ENCODE data around the gene USHBP1. TPM values are rescaled to one million over a fixed set of nuclear protein-coding genes. Genes with fewer than 3 reads are reported as not detected.

The USHBP1 gene
- total and polyA plus RNA-seq, 2 of the 13 experiments (the other 11 are each of a cell fraction or from before 2014, with no cell fraction given), result 0.15 to 1.5 TPM

GRCh38 chr19:17282488-17283125, 18.1 kb upstream of the USHBP1 start (continued):
- TF ChIP-seq FOXA1 (IDR thresholded peaks at IDR 0.05), result no peak
- no peak for TF ChIP-seq FOXA1 (CRISPR knock-in tag; IDR thresholded peaks at IDR 0.05)
- TF ChIP-seq KDM1A (CRISPR knock-in tag; IDR thresholded peaks at IDR 0.05), result no peak
- no peak for TF ChIP-seq RELA (CRISPR knock-in tag; IDR thresholded peaks at IDR 0.05)
- no peak for TF ChIP-seq SP5 (CRISPR knock-in tag; IDR thresholded peaks at IDR 0.05; ENCODE audit: borderline replicate concordance, low read depth)
- TF ChIP-seq SKI (IDR thresholded peaks at IDR 0.05; ENCODE audit: partially characterized antibody), result no peak
- TF ChIP-seq KLF6 (CRISPR knock-in tag; IDR thresholded peaks at IDR 0.05), result 0 out of 2 replicates have a peak, but pooled peaks have one; percentile 27
- TF ChIP-seq ISL2 (CRISPR knock-in tag; IDR thresholded peaks at IDR 0.05), result 0 out of 2 replicates have a peak, but pooled peaks have one; percentile 36
- TF ChIP-seq MYPOP (CRISPR knock-in tag; IDR thresholded peaks at IDR 0.05), result peak; percentile 80; the same call in 1 of the 2 replicates
- peak; percentile 30; the same call in 1 of the 2 replicates for TF ChIP-seq ZNF777 (CRISPR knock-in tag; IDR thresholded peaks at IDR 0.05)
- no peak for TF ChIP-seq ZNF329 (CRISPR knock-in tag; IDR thresholded peaks at IDR 0.05; ENCODE audit: low read depth)
- TF ChIP-seq ZNF512B (CRISPR knock-in tag; IDR thresholded peaks at IDR 0.05; ENCODE audit: borderline replicate concordance), result 0 out of 2 replicates have a peak, but pooled peaks have one; percentile 57
- peak; percentile 55; the same call in 1 of the 2 replicates for TF ChIP-seq NR0B2 (CRISPR knock-in tag; IDR thresholded peaks at IDR 0.05)
- TF ChIP-seq MAX (IDR thresholded peaks at IDR 0.05), result peak; percentile 82
- TF ChIP-seq GFI1 (CRISPR knock-in tag; IDR thresholded peaks at IDR 0.05; ENCODE audit: borderline replicate concordance), result no peak
- no peak for TF ChIP-seq NFIC (IDR thresholded peaks at IDR 0.05; ENCODE audit: low read length)
- TF ChIP-seq DNMT1 (CRISPR knock-in tag; IDR thresholded peaks at IDR 0.05), result 0 out of 2 replicates have a peak, but pooled peaks have one; percentile 64
- TF ChIP-seq ZNF362 (CRISPR knock-in tag; IDR thresholded peaks at IDR 0.05; ENCODE audit: borderline replicate concordance), result peak; percentile 42; the same call in 1 of the 2 replicates
- no peak for TF ChIP-seq SUZ12 (IDR thresholded peaks at IDR 0.05; ENCODE audit: low read depth, low read length)
- no peak for TF ChIP-seq SIN3A (IDR thresholded peaks at IDR 0.05; ENCODE audit: borderline replicate concordance, low read depth, low read length)
- no peak for TF ChIP-seq NFKBIZ (CRISPR knock-in tag; IDR thresholded peaks at IDR 0.05)
- 0 out of 2 replicates have a peak, but pooled peaks have one; percentile 38 for TF ChIP-seq ZNF782 (CRISPR knock-in tag; IDR thresholded peaks at IDR 0.05; ENCODE audit: borderline replicate concordance)
- peak; percentile 59; the same call in 1 of the 2 replicates for TF ChIP-seq ZNF276 (CRISPR knock-in tag; IDR thresholded peaks at IDR 0.05; ENCODE audit: low read depth)

Measured in HepG2 (cell line).